ENCODE results near the gene TRIM3.

DNA sequence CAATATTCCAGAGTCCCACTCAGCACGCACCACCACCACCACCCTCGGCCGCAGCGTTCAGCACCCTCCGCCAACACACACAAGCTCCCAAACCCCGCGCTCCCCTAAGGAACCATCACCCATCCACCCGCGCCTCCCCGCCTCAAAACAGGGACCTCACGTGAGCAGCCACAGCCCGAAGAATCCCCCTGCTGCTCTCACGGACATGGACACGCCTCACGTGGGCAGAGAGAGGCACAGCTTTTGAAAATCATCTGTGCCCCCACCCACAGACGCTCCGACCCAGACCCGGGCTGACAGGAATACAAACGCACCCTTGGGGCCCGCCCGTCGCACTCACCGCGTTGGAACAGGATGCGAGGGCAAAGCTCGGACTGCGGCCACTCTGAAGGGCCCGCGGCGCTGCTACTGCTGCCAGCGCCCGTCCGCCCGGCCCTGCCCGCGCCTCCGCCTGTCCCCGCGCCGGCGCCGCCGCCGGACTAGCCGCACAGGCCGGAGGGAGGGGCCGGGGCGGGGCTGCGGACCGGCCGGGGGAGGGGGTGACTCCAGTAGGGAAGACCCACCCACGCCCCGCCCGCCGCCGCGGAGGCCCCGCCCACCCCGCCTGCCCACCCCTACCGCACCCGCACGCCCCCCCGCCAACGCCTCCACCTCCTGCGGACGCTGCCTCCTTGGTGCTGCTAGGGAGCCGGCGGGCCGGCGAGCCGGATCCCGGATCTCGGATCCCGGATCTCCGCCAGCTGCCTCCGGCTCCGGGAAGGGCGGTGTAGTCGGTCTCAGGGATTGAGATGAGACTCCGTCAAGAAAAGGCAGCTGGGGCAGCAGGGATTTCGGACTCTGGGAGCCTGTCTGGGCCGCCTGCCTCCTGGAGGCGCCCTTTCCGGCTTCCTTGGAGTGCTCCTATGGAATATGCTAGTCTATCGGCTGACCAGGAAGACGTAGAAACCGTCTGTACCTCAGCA is at the start of gene TRIM3:
- TF ChIP-seq, protein P1, sequence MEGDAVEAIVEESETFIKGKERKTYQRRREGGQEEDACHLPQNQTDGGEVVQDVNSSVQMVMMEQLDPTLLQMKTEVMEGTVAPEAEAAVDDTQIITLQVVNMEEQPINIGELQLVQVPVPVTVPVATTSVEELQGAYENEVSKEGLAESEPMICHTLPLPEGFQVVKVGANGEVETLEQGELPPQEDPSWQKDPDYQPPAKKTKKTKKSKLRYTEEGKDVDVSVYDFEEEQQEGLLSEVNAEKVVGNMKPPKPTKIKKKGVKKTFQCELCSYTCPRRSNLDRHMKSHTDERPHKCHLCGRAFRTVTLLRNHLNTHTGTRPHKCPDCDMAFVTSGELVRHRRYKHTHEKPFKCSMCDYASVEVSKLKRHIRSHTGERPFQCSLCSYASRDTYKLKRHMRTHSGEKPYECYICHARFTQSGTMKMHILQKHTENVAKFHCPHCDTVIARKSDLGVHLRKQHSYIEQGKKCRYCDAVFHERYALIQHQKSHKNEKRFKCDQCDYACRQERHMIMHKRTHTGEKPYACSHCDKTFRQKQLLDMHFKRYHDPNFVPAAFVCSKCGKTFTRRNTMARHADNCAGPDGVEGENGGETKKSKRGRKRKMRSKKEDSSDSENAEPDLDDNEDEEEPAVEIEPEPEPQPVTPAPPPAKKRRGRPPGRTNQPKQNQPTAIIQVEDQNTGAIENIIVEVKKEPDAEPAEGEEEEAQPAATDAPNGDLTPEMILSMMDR (IDR thresholded peaks at IDR 0.05) = peak in 2 of 4 experiments; percentile 11 to 51
- peak; percentile 58 for TF ChIP-seq POLR2AphosphoS5 (IDR thresholded peaks at IDR 0.05)
